Astrocyte of the cerebellum (primary cell): Measurements from ENCODE around the gene PNPLA2.

Experiments used
- DNase-seq: peaks from one replicate; pipeline ENCODE4 v3.0.0-alpha.2; 2011; ENCODE audit warnings: low read depth
- H3K4me3 ChIP-seq: 2 replicates; pipeline ENCODE4 v1.5.1; 2011; ENCODE audit warnings: mild to moderate bottlenecking, low read depth, low read length, moderate library complexity
- CTCF ChIP-seq: IDR thresholded peaks from 2 replicates; pipeline ENCODE4 v1.5.1; 2012; ENCODE audit warnings: low read length, low read depth, moderate library complexity, mild to moderate bottlenecking; ENCODE audit errors: missing control alignments
- in situ Hi-C: cut with HindIII; loops from 2 replicates; pipeline ENCODE4 v1.10.0; 2017; ENCODE audit warnings: low sequenced_read_pairs

Gene PNPLA2

DNA sequence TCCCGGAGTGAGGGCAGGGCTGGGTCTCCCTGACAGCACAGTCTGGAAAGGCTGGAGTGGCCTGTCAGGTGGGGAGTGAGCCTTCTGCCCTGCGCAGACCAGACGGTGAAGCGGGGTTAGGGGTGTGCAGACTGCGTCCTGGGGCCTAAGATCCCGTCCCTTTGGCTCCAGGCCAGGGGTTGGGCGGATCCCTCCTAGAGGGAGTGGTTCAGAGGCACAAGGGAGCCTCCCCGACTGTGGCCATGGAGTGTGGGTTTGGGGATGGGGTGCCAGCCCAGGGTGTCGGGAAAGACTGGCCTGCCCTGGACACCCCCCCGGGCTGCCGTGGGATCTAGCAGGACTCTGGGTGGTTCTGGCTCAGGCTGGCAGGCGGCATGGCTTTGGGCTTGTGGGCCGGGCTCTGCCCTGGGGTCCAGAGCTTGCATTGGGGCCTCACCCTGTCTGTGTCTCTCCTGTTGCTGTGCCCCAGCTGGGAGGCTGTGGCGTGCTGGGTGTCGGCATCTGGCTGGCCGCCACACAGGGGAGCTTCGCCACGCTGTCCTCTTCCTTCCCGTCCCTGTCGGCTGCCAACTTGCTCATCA, 43.5 kb downstream of the PNPLA2 start:
- no peak overlapping the region for H3K4me3 ChIP-seq
- no peak for DNase-seq
- in situ Hi-C loops: loop anchor here (5.0 kb wide), 1 partner anchor 45 kb away; no protein-coding TSS in a partner anchor
- no peak for TF ChIP-seq CTCF

- no peak overlapping the region for H3K4me3 ChIP-seq
- no peak for TF ChIP-seq CTCF
- in situ Hi-C loops: loop anchor here (5.0 kb wide), 1 partner anchor 45 kb away; no protein-coding TSS in a partner anchor
- DNase-seq: no peak
Observed at GRCh38 chr11:862696-863022, 43.9 kb downstream of the PNPLA2 start.

GRCh38 chr11:863023-863909, 44.6 kb downstream of the PNPLA2 start:
- H3K4me3 ChIP-seq: no peak overlapping the region
- DNase-seq: no peak
- TF ChIP-seq CTCF: no peak
- in situ Hi-C loops: loop anchor here (5.0 kb wide), 1 partner anchor 44 kb away; no protein-coding TSS in a partner anchor

DNA sequence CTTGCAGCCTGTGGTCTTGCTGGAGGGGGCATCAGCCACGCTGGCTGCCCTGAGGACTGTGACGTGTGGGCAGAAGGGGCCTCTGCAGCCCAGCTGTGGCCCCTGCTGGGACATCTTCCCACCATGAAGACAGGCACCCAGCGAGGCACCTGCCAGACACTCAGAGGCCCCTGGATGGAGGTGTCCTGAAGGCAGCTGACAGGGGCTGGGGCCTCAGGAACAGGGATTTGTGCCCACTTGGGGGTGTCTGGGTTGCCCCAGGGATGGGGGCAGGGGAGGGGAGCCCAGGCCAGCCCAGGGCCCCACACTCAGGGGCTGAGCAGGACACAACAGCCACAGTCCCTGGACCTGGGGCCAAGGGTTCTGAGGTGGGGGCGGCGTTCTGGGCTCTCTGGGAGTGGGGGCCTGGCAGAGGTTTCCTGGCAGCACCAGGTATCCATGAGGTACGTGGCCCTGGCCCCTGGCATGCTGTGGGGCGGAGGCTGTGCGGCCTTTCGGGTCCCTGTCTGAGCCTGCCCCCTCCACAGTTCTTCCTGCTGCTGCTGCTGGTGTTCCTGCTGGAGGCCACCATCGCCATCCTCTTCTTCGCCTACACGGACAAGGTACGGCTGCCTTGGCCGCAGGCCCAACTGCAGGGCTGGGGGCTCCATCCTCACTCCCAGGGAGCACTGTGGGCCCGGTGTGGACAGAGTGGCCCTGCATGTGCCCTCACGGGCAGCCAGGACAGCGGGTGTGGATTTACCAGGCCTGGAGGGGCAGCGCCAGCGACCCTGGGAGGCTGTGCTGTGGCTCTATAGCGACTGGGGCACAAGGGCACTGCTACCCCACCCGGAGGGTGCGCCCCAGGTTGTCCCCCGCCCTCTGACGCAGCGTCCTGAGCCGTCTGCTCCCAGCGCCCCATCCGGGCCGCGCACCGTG, 45.5 kb downstream of the PNPLA2 start:
- in situ Hi-C loops: loop anchor here (5.0 kb wide), 1 partner anchor 43 kb away; no protein-coding TSS in a partner anchor
- no peak for TF ChIP-seq CTCF
- H3K4me3 ChIP-seq: no peak overlapping the region
- DNase-seq: no peak

- DNase-seq: no peak
- no peak for TF ChIP-seq CTCF
- in situ Hi-C loops: loop anchor here (5.0 kb wide), 1 partner anchor 42 kb away; no protein-coding TSS in a partner anchor
- H3K4me3 ChIP-seq: no peak overlapping the region
Observed at GRCh38 chr11:864898-865297, 46.2 kb downstream of the PNPLA2 start.
